PC-9 (cell line): ENCODE results near the gene EFCAB9.

Source experiments
- EZH2 ChIP-seq: fragments of 200-600 bp; sonication (generic); IDR thresholded peaks from 2 replicates; pipeline ENCODE4 v1.8.0; 2017; ENCODE audit warnings: antibody characterized with exemption, low read depth
- TF ChIP-seq, protein P1 (sequence below): fragments of 200-600 bp; sonication (generic); conservative IDR thresholded peaks from 2 replicates; pipeline ENCODE4 v1.6.1; 2017; ENCODE audit warnings: mixed run types, antibody characterized with exemption, mild to moderate bottlenecking, moderate library complexity

DNA sequence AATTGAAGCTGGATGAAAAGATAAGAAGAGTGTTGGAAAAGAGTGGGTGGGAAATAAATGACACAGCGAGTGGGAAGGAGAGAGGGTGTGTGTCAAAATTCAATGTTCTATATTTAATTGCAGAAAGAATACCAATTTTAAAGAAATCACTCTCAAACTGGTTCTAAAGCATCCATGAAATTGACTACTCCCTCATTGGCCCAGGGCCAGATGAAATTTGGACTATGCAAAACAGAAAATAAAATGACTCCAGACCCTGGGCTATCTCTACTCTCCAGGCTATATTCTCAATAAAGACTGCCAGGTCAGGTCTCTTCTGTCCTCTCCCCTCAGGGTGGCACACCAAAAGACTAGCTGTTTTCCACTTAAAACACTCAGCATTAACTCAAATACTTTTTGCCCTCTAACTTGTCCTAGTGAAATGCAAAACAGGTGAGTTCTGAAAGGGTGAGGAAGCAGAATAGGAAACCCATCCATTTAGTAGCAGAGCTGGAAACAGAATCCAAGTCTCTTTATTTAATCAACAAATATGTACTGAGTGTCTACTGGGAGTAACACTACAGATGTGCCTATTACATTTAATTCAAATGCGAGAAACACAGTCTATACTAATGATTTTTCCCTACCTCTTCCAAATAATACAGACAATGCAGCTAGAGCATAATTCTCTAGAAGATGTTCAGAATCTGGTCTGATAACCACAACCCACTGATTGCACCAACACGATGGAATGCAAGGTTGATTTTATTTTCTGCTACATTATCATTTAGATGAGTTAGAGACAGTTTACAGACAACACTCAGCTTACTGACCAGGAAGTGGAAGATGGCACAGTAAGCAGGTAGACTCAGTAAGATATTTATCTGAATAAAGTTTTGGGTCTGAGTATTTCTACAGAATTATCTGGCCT is 42.1 kb downstream of the EFCAB9 start:
- TF ChIP-seq EZH2 = no peak
- TF ChIP-seq, protein P1, sequence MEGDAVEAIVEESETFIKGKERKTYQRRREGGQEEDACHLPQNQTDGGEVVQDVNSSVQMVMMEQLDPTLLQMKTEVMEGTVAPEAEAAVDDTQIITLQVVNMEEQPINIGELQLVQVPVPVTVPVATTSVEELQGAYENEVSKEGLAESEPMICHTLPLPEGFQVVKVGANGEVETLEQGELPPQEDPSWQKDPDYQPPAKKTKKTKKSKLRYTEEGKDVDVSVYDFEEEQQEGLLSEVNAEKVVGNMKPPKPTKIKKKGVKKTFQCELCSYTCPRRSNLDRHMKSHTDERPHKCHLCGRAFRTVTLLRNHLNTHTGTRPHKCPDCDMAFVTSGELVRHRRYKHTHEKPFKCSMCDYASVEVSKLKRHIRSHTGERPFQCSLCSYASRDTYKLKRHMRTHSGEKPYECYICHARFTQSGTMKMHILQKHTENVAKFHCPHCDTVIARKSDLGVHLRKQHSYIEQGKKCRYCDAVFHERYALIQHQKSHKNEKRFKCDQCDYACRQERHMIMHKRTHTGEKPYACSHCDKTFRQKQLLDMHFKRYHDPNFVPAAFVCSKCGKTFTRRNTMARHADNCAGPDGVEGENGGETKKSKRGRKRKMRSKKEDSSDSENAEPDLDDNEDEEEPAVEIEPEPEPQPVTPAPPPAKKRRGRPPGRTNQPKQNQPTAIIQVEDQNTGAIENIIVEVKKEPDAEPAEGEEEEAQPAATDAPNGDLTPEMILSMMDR = no peak
